DND-41 (cell line): Measurements from ENCODE around the gene UFSP2.

Experiments
- CTCF ChIP-seq: IDR thresholded peaks from 2 replicates; pipeline ENCODE4 v1.5.1; 2012; ENCODE audit warnings: borderline replicate concordance, low read length, moderate library complexity, mild to moderate bottlenecking; ENCODE audit not compliant: poor library complexity, severe bottlenecking; ENCODE audit errors: extremely low read depth
- EZH2 ChIP-seq: IDR thresholded peaks from 3 replicates; pipeline ENCODE4 v1.6.1; 2012; ENCODE audit warnings: borderline replicate concordance, low read depth, mild to moderate bottlenecking, moderate library complexity, low read length, inconsistent platforms; ENCODE audit not compliant: severe bottlenecking

- TF ChIP-seq CTCF = no peak
- no peak for TF ChIP-seq EZH2
Measured at GRCh38 chr4:185381288-185382196, 44.2 kb downstream of the UFSP2 start.
